H9 (cell line): Measurements from ENCODE around the gene LNP1. TPM values are rescaled to one million over a fixed set of nuclear protein-coding genes. Genes with fewer than 3 reads are reported as not detected.

Experiments used
- DNase-seq: peaks from one replicate; pipeline ENCODE4 v3.0.0-alpha.2; 2017
- H2AFZ ChIP-seq: one replicate; pipeline ENCODE4 v1.6.1; 2013; ENCODE audit warnings: mild to moderate bottlenecking, low read length, control low read depth, moderate library complexity
- H2AK5ac ChIP-seq: 2 replicates; pipeline ENCODE4 v1.6.1; 2013; ENCODE audit warnings: low read length, control low read depth, mixed read lengths; ENCODE audit not compliant: insufficient read length
- H2BK120ac ChIP-seq: one replicate; pipeline ENCODE4 v1.6.1; 2013; ENCODE audit warnings: low read depth, mild to moderate bottlenecking, low read length, control low read depth, inconsistent platforms; ENCODE audit not compliant: poor library complexity, severe bottlenecking
- H2BK12ac ChIP-seq: 2 replicates; pipeline ENCODE4 v1.6.1; 2013; ENCODE audit warnings: low read length, control low read depth, mixed read lengths, low read depth; ENCODE audit not compliant: insufficient read length
- H2BK15ac ChIP-seq: 2 replicates; pipeline ENCODE4 v1.6.1; 2013; ENCODE audit warnings: low read depth, low read length, control low read depth
- H2BK20ac ChIP-seq: one replicate; pipeline ENCODE4 v1.6.1; 2013; ENCODE audit warnings: low read depth, mild to moderate bottlenecking, low read length, control low read depth, inconsistent platforms; ENCODE audit not compliant: poor library complexity, severe bottlenecking
- H2BK5ac ChIP-seq: 2 replicates; pipeline ENCODE4 v1.6.1; 2013; ENCODE audit warnings: low read length, control low read depth, mixed read lengths; ENCODE audit not compliant: insufficient read length
- H3K14ac ChIP-seq: 2 replicates; pipeline ENCODE4 v1.6.1; 2013; ENCODE audit warnings: low read length, control low read depth; ENCODE audit not compliant: insufficient read depth
- H3K18ac ChIP-seq: 2 replicates; pipeline ENCODE4 v1.6.1; 2013; ENCODE audit warnings: low read depth, mild to moderate bottlenecking, mixed read lengths, low read length, control low read depth; ENCODE audit not compliant: insufficient read length
- H3K23ac ChIP-seq: 2 replicates; pipeline ENCODE4 v1.6.1; 2013; ENCODE audit warnings: low read length, control low read depth, mixed read lengths, low read depth; ENCODE audit not compliant: insufficient read length
- H3K23me2 ChIP-seq: 2 replicates; pipeline ENCODE4 v1.6.1; 2013; ENCODE audit warnings: low read depth, mild to moderate bottlenecking, mixed read lengths, low read length, control low read depth; ENCODE audit not compliant: insufficient read length, poor library complexity, severe bottlenecking
- H3K27ac ChIP-seq: 2 replicates; pipeline ENCODE4 v1.5.1; 2013; ENCODE audit warnings: low read length, control low read depth, mixed read lengths, low read depth; ENCODE audit not compliant: insufficient read length
- H3K27me3 ChIP-seq: 2 replicates; pipeline ENCODE4 v1.6.1; 2013; ENCODE audit warnings: low read length, control low read depth, inconsistent platforms; ENCODE audit not compliant: insufficient read depth
- H3K4ac ChIP-seq: 2 replicates; pipeline ENCODE4 v1.6.1; 2013; ENCODE audit warnings: low read depth, mild to moderate bottlenecking, control low read depth, inconsistent platforms, low read length, moderate library complexity
- H3K4me1 ChIP-seq: 2 replicates; pipeline ENCODE4 v1.6.1; 2013; ENCODE audit warnings: low read length, control low read depth, inconsistent platforms; ENCODE audit not compliant: insufficient read depth
- H3K4me2 ChIP-seq: 2 replicates; pipeline ENCODE4 v1.6.1; 2013; ENCODE audit warnings: low read length, control low read depth, mixed read lengths; ENCODE audit not compliant: insufficient read length, insufficient read depth
- H3K56ac ChIP-seq: 2 replicates; pipeline ENCODE4 v1.6.1; 2013; ENCODE audit warnings: low read depth, mild to moderate bottlenecking, mixed read lengths, low read length, control low read depth; ENCODE audit not compliant: insufficient read length
- H3K79me1 ChIP-seq: 2 replicates; pipeline ENCODE4 v1.6.1; 2013; ENCODE audit warnings: low read depth, mild to moderate bottlenecking, moderate library complexity, low read length, control low read depth, inconsistent platforms; ENCODE audit not compliant: insufficient read depth, poor library complexity, severe bottlenecking
- H3K79me2 ChIP-seq: 2 replicates; pipeline ENCODE4 v1.6.1; 2013; ENCODE audit warnings: low read length, control low read depth, inconsistent platforms; ENCODE audit not compliant: insufficient read depth
- H3K9ac ChIP-seq: 2 replicates; pipeline ENCODE4 v1.6.1; 2013; ENCODE audit warnings: low read length, control low read depth, mixed read lengths; ENCODE audit not compliant: insufficient read length; ENCODE audit errors: extremely low read depth
- H3K9me3 ChIP-seq: one replicate; pipeline ENCODE4 v1.6.1; 2013; ENCODE audit warnings: low read depth, low read length, inconsistent platforms; ENCODE audit not compliant: control insufficient read depth
- H3T11ph ChIP-seq: one replicate; pipeline ENCODE4 v1.6.1; 2013; ENCODE audit warnings: mild to moderate bottlenecking, low read length, control low read depth, inconsistent platforms
- H4K20me1 ChIP-seq: one replicate; pipeline ENCODE4 v1.6.1; 2013; ENCODE audit not compliant: control insufficient read depth, insufficient read length, insufficient read depth
- H4K5ac ChIP-seq: 2 replicates; pipeline ENCODE4 v1.6.1; 2013; ENCODE audit warnings: low read depth, mild to moderate bottlenecking, mixed read lengths, low read length, control low read depth; ENCODE audit not compliant: insufficient read length
- H4K8ac ChIP-seq: replicated peaks from 2 replicates; pipeline ENCODE4 v1.6.1; 2013; ENCODE audit warnings: low read length, control low read depth, mixed read lengths, low read depth; ENCODE audit not compliant: insufficient read length
- H4K91ac ChIP-seq: 2 replicates; pipeline ENCODE4 v1.6.1; 2013; ENCODE audit warnings: low read depth, mild to moderate bottlenecking, moderate library complexity, mixed read lengths, low read length, control low read depth; ENCODE audit not compliant: insufficient read length
- H3K27ac Mint-ChIP-seq, 3 experiments: 2 replicates in 2 of 3; 3 replicates in 1 of 3; pipeline ENCODE4 v1.8.0; 2020 to 2021; ENCODE audit warnings: mixed read lengths in 3 of 3, mild to moderate bottlenecking in 1 of 3, moderate library complexity in 1 of 3
- H3K27me3 Mint-ChIP-seq: 2 replicates; pipeline ENCODE4 v1.8.0; 2021; ENCODE audit warnings: low read depth, mild to moderate bottlenecking, moderate library complexity, mixed read lengths
- H3K36me3 Mint-ChIP-seq, 3 experiments: 2 replicates in 2 of 3; 3 replicates in 1 of 3; pipeline ENCODE4 v1.8.0; 2020 to 2021; ENCODE audit warnings: low read depth in 3 of 3, mixed read lengths in 3 of 3; ENCODE audit not compliant: insufficient read depth in 1 of 3
- H3K4me1 Mint-ChIP-seq, 2 experiments: 2 replicates each; pipeline ENCODE4 v1.8.0; 2020; ENCODE audit warnings: mixed read lengths in 2 of 2
- H3K4me3 Mint-ChIP-seq, 2 experiments: 2 replicates in 1 of 2; 3 replicates in 1 of 2; pipeline ENCODE4 v1.8.0; 2020 to 2021; ENCODE audit warnings: mild to moderate bottlenecking in 2 of 2, mixed read lengths in 2 of 2, moderate library complexity in 1 of 2
- H3K9me3 Mint-ChIP-seq, 2 experiments: 2 replicates in 1 of 2; 3 replicates in 1 of 2; pipeline ENCODE4 v1.8.0; 2020; ENCODE audit warnings: mild to moderate bottlenecking in 2 of 2, mixed read lengths in 2 of 2, moderate library complexity in 1 of 2
- WGBS: extraction: QIAGEN DNeasy Blood & Tissue Kit; methylation state at CpG from one replicate; pipeline ENCODE4 v1.1.7; 2013; ENCODE audit warnings: missing lambda C conversion rate, low lambda C conversion rate, mixed read lengths; ENCODE audit not compliant: insufficient read length; ENCODE audit errors: extremely low coverage; 5-methylcytosine and 5-hydroxymethylcytosine counted together
- total RNA-seq: library from RNA; stranded (reverse); gene quantifications from 2 replicates; pipeline ENCODE4 v1.2.1, GENCODE V29; 2021
- TF ChIP-seq, protein P1 (sequence below): fragments of 200-600 bp; sonication (generic); conservative IDR thresholded peaks from 3 replicates; pipeline ENCODE4 v1.8.0; 2021; ENCODE audit warnings: antibody characterized with exemption, mild to moderate bottlenecking

Gene LNP1
- total RNA-seq, 1 experiment from 2014 or later, result 4.1 TPM

DNA sequence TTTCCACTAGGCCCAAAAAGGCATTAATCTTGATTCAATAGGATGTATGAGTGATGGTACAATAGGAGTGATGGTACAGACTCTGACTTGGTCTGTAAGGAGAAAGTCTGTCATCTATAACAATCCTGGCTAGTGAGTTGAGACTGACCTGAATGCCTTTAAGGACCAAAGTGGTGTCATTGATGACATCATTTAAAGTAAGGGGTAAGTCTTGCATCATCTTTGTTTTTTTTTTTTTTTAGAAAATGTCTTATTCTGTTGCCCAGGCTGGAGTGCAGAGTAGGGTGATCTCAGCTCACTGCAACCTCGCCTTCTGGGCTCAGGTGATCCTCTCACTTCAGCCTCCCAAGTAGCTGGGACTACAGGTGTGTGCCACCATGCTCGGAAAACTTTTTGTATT, 85.5 kb downstream of the LNP1 start:
- H3K9me3 Mint-ChIP-seq, result no peaks in the 10 kb centered on the region; a peak in 2 of 5 replicates
- Histone ChIP-seq H3K79me2 (no peaks in the 10 kb centered on the region), H3K18ac (no peak overlapping the region), H3T11ph (no peak overlapping the region), H3K79me1 (no peaks in the 10 kb centered on the region), H3K9ac (no peak overlapping the region), H3K4me1 (no peaks in the 10 kb centered on the region), H4K91ac (no peak overlapping the region), H2BK120ac (no peak overlapping the region), H3K23me2 (no peaks in the 10 kb centered on the region), H3K4me2 (no peak overlapping the region), H3K14ac (no peak overlapping the region), H4K5ac (no peak overlapping the region), H3K4ac (no peak overlapping the region), H2BK5ac (no peak overlapping the region), H3K56ac (no peak overlapping the region), H3K27ac (no peak overlapping the region), H3K27me3 (no peaks in the 10 kb centered on the region), H2AK5ac (no peak overlapping the region), H2BK15ac (no peak overlapping the region), H2AFZ (no peak overlapping the region), H2BK20ac (no peak overlapping the region), H2BK12ac (no peak overlapping the region), H3K9me3 (no peaks in the 10 kb centered on the region), H4K8ac (no peak overlapping the region), H4K20me1 (no peaks in the 10 kb centered on the region), H3K23ac (no peak overlapping the region)
- H3K36me3 Mint-ChIP-seq, result no peaks in the 10 kb centered on the region
- peaks cover 4% of the 10 kb centered on the region; the same call in 1 of the 2 replicates for H3K27me3 Mint-ChIP-seq
- no CpG with 5 or more reads among the region's 2 CpGs for WGBS
- peaks cover 21% of the 10 kb centered on the region in 2 experiments for H3K4me1 Mint-ChIP-seq
- TF ChIP-seq, protein P1, sequence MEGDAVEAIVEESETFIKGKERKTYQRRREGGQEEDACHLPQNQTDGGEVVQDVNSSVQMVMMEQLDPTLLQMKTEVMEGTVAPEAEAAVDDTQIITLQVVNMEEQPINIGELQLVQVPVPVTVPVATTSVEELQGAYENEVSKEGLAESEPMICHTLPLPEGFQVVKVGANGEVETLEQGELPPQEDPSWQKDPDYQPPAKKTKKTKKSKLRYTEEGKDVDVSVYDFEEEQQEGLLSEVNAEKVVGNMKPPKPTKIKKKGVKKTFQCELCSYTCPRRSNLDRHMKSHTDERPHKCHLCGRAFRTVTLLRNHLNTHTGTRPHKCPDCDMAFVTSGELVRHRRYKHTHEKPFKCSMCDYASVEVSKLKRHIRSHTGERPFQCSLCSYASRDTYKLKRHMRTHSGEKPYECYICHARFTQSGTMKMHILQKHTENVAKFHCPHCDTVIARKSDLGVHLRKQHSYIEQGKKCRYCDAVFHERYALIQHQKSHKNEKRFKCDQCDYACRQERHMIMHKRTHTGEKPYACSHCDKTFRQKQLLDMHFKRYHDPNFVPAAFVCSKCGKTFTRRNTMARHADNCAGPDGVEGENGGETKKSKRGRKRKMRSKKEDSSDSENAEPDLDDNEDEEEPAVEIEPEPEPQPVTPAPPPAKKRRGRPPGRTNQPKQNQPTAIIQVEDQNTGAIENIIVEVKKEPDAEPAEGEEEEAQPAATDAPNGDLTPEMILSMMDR, result no peak
- H3K4me3 Mint-ChIP-seq, result no peak overlapping the region
- no peak overlapping the region for H3K27ac Mint-ChIP-seq
- DNase-seq, result no peak
